Stomach (tissue), 9 donors: ENCODE data around the gene DOCK2. TPM values are rescaled to one million over a fixed set of nuclear protein-coding genes. Genes with fewer than 3 reads are reported as not detected.

Source experiments
- DNase-seq, 2 donors: peaks; one replicate each; pipeline versions ENCODE4 v3.0.0 to v3.0.0-alpha.2; 2013 to 2019
- H3K27ac ChIP-seq, 5 donors: fragments of 200-600 bp in 4 of 5; sonication (generic) in 4 of 5; one replicate each; pipeline ENCODE4 v1.5.1; 2013 to 2019; ENCODE audit warnings: mild to moderate bottlenecking in 1 of 5, moderate library complexity in 1 of 5
- H3K27me3 ChIP-seq, 3 donors: fragments of 200-600 bp; sonication (generic); one replicate each; pipeline ENCODE4 v1.5.1; 2017 to 2019; ENCODE audit warnings: mixed run types in 1 of 3
- H3K36me3 ChIP-seq, 4 donors: fragments of 200-600 bp; sonication (generic); 1 replicate in 3 of 4; 2 replicates in 1 of 4; pipeline ENCODE4 v1.5.1; 2016 to 2019
- H3K4me1 ChIP-seq, 4 donors: fragments of 200-600 bp; sonication (generic); one replicate each; pipeline ENCODE4 v1.5.1; 2016 to 2019
- H3K4me3 ChIP-seq, 4 donors: fragments of 200-600 bp; sonication (generic) in 3 of 4; one replicate each; pipeline ENCODE4 v1.5.1; 2016 to 2019; ENCODE audit warnings: mild to moderate bottlenecking in 1 of 4
- H3K9me3 ChIP-seq, 4 donors: fragments of 200-600 bp; sonication (generic); one replicate each; pipeline ENCODE4 v1.5.1; 2016 to 2019
- CTCF ChIP-seq, 7 experiments: fragments of 450-650 bp in 4 of 7; fragments of 200-600 bp in 3 of 7; sonication (generic) in 3 of 7; IDR thresholded peaks; one replicate each; pipeline ENCODE4 v1.5.1; 2016 to 2019; ENCODE audit warnings: antibody characterized with exemption in 7 of 7, control low read depth in 2 of 7, mild to moderate bottlenecking in 1 of 7
- EP300 ChIP-seq: sonication (generic); formaldehyde crosslinking; IDR thresholded peaks from one replicate; pipeline ENCODE4 v1.6.1; 2017; ENCODE audit warnings: antibody characterized with exemption
- POLR2A ChIP-seq, 4 donors: fragments of 450-650 bp; IDR thresholded peaks; one replicate each; pipeline ENCODE4 v1.6.1; 2016; ENCODE audit warnings: antibody characterized with exemption in 4 of 4, control low read depth in 2 of 4, mild to moderate bottlenecking in 1 of 4, moderate library complexity in 1 of 4
- POLR2AphosphoS5 ChIP-seq, 3 donors: sonication (generic); formaldehyde crosslinking; IDR thresholded peaks; one replicate each; pipeline ENCODE4 v1.6.1; 2016; ENCODE audit warnings: antibody characterized with exemption in 3 of 3
- WGBS, 5 donors: extraction: QIAGEN DNeasy Blood & Tissue Kit in 3 of 5; methylation state at CpG; one replicate each; pipeline versions ENCODE4 v1.1.5 to v1.1.7; 2013 to 2018; 5-methylcytosine and 5-hydroxymethylcytosine counted together
- intact Hi-C: fragments of 100-400 bp; cut with DNase I; formaldehyde crosslinking; loops from one replicate; pipeline ENCODE4 v1.15.1; 2023; ENCODE audit warnings: low total_unique reads
- polyA plus RNA-seq, 3 donors: library from polyadenylated mRNA; stranded (reverse); fragments of 200-250 nt; gene quantifications; one replicate each; pipeline ENCODE4 v1.2.3, GENCODE V29; 2013
- total RNA-seq, 5 donors: library from RNA; depleted of rRNA; stranded (reverse); fragments of >200 nt; gene quantifications; one replicate each; pipeline versions ENCODE4 v1.1.0 to v1.2.3, GENCODE V29; 2014 to 2016
- donor health status: healthy with polysubstance abuse.
- donor health status: Bipolar disorder and iron deficiency.
- donor health status: healthy.

DOCK2 gene
- total and polyA plus RNA-seq, 8 donors: 2.1 to 50.2 (median 8.5) TPM

DNA sequence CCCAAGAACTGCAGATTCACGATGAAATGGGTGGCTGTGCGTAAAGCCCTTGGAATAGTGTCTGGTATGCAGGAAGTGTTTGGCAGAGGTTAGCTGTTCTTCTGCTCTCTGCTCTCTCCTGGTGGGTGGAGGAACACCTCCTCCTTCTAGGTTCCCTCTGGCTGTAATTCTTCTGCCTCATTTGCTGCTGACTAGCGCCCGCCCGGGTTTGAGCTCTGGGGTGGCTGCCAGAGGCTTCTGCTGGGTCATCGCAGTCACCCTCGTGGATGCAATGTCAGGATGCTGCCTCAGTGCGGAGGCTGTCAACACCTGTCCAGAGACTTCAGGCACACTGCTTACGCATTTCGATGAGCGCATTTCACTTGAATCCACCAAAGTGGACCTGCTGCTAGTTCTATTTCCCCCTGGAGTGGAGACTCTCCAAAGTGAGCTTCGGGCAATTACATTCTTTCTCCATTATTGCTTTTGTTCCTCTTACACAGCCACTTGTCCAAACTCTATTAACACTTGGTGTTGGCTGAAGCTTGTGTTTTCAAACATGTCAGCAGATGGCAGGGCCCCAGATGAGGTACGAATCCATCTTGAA, 11.7 kb downstream of the DOCK2 start:
- WGBS, 5 donors: 70 to 81% (median 74%) methylated on average over 10 to 13 of the region's 13 CpGs
- no peaks in the 10 kb centered on the region for H3K27me3 ChIP-seq
- intact Hi-C loops: no loop called here
- H3K4me1 ChIP-seq: peaks cover 0 to 44% (median 18%) of the 10 kb centered on the region in 4 donors
- no peak overlapping the region for H3K27ac ChIP-seq
- DNase-seq: no peak
- no peak overlapping the region for H3K4me3 ChIP-seq
- no peaks in the 10 kb centered on the region for H3K9me3 ChIP-seq
- H3K36me3 ChIP-seq: no peaks in the 10 kb centered on the region
- TF ChIP-seq POLR2A (IDR thresholded peaks at IDR 0.05) (no peak), CTCF (IDR thresholded peaks at IDR 0.05) (no peak), POLR2AphosphoS5 (IDR thresholded peaks at IDR 0.05) (no peak), EP300 (no peak)

GRCh38 chr5:169649486-169649885, 12.4 kb downstream of the DOCK2 start:
- H3K9me3 ChIP-seq: no peaks in the 10 kb centered on the region
- H3K27ac ChIP-seq: no peak overlapping the region
- WGBS, 5 donors: 63 to 75% (median 66%) methylated on average over 7 of the region's 7 CpGs
- H3K4me3 ChIP-seq: no peak overlapping the region
- no peaks in the 10 kb centered on the region for H3K27me3 ChIP-seq
- intact Hi-C loops: no loop called here
- H3K36me3 ChIP-seq: no peaks in the 10 kb centered on the region
- DNase-seq: no peak
- H3K4me1 ChIP-seq: peaks cover 0 to 44% (median 18%) of the 10 kb centered on the region in 4 donors
- TF ChIP-seq EP300: no peak
- TF ChIP-seq POLR2AphosphoS5 (IDR thresholded peaks at IDR 0.05): no peak
- TF ChIP-seq CTCF (IDR thresholded peaks at IDR 0.05): no peak
- no peak for TF ChIP-seq POLR2A (IDR thresholded peaks at IDR 0.05)

DNA sequence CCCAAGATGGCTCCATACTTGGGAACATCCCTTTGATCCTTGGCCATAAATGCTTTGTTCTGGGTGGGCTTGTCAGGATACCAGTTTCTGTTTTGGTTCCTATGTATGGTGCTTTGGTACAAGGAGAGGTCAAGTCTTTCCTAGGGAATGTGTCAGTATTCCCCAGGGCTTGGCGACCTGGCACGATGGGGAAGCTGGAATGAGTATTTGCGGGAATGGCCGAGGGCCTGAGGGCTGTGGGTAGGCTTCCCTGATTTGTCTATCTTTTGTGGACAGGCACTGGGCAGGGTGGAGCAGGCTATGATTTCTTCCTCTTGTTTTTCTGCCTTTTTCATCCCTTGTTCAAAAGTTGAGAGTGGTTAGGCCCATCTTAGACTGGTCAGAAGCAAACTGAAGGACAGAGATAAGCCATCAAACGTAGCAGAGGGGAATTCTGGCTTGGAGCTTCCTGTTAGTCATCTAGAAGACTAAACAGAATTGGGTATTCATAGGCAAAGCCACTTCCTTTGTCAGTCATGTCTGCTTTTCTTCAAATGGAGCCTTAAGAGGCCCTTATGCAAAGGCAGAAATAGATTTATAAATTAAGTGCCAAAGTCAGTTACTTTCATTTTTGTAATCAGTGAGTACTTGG, 13.7 kb downstream of the DOCK2 start:
- no peaks in the 10 kb centered on the region for H3K27me3 ChIP-seq
- H3K4me3 ChIP-seq: no peak overlapping the region
- no peaks in the 10 kb centered on the region for H3K9me3 ChIP-seq
- WGBS, 5 donors: 71 to 80% (median 74%) methylated on average over 5 of the region's 5 CpGs
- no peak for TF ChIP-seq POLR2AphosphoS5 (IDR thresholded peaks at IDR 0.05)
- TF ChIP-seq POLR2A (IDR thresholded peaks at IDR 0.05): no peak
- no peak for TF ChIP-seq CTCF (IDR thresholded peaks at IDR 0.05)
- TF ChIP-seq EP300: no peak
- H3K27ac ChIP-seq: peak overlapping the region in 1 of 5 donors; percentile 2
- no peaks in the 10 kb centered on the region for H3K36me3 ChIP-seq
- intact Hi-C loops: no loop called here
- peaks cover 0 to 47% (median 18%) of the 10 kb centered on the region in 4 donors for H3K4me1 ChIP-seq
- DNase-seq: peak in 1 of 2 donors; percentile 18

DNA sequence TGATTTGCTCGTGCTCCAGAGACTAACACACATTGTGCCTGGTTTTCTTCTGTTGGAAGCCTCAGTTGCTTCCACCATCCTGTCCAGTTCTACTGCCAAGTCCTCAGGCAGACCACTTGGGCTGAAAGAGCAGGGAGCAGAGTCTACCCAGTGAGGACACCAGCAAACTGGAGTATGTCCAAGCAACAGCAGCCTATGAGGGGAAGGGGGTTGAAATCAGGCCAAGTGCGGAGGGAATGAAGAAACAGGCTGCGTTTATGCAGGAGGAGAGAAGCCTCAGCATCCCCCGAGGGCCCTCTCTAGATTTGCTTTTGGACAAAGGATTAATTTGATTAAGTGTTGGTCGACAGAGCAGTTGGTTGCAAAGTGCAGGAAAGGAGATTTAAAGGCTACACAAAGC, 14.5 kb downstream of the DOCK2 start:
- DNase-seq: peak in 1 of 2 donors; percentile 46
- intact Hi-C loops: no loop called here
- Histone ChIP-seq H3K4me3 (no peak overlapping the region), H3K27me3 (no peaks in the 10 kb centered on the region), H3K9me3 (no peaks in the 10 kb centered on the region), H3K36me3 (no peaks in the 10 kb centered on the region), H3K4me1 (peaks cover 0 to 54% (median 18%) of the 10 kb centered on the region in 4 donors), H3K27ac (no peak overlapping the region)
- WGBS, 5 donors: 51 to 67% (median 61%) methylated on average over 5 of the region's 5 CpGs
- TF ChIP-seq EP300 (no peak), CTCF (IDR thresholded peaks at IDR 0.05) (no peak), POLR2A (IDR thresholded peaks at IDR 0.05) (no peak), POLR2AphosphoS5 (IDR thresholded peaks at IDR 0.05) (no peak)
